Measurements from ENCODE around the gene NFKBIA.
"Not testable (repeated sequence)": the region's sequence is repeated elsewhere in the genome, so short reads cannot be mapped to it uniquely, and the experiment has no call there.

The NFKBIA gene

GRCh38 chr14:35390577-35391387 lies 13.8 kb downstream of the NFKBIA start:
- DNase-seq (ENCODE audit: low spot score) = peak; percentile 45

GRCh38 chr14:35389315-35389667 lies 15.3 kb downstream of the NFKBIA start:
- DNase-seq (ENCODE audit: low spot score) = no peak

- no peak for DNase-seq (ENCODE audit: low spot score)
These were observed 15.8 kb downstream of the NFKBIA start for GRCh38 chr14:35388656-35389314.

- no peak for DNase-seq (ENCODE audit: low spot score)
These were observed 16.6 kb downstream of the NFKBIA start for GRCh38 chr14:35387713-35388579.

GRCh38 chr14:35387219-35387618 lies 17.3 kb downstream of the NFKBIA start:
- DNase-seq (ENCODE audit: low spot score) = no peak

GRCh38 chr14:35386673-35387125 lies 17.9 kb downstream of the NFKBIA start:
- DNase-seq (ENCODE audit: low spot score) = no peak

- no peak for DNase-seq (ENCODE audit: low spot score)
These were observed 19.3 kb downstream of the NFKBIA start for GRCh38 chr14:35385042-35385839.

- no peak for DNase-seq (ENCODE audit: low spot score)
These were observed 20.0 kb downstream of the NFKBIA start for GRCh38 chr14:35384455-35385041.

GRCh38 chr14:35383569-35384454 lies 20.7 kb downstream of the NFKBIA start:
- DNase-seq (ENCODE audit: low spot score) = no peak

- DNase-seq (ENCODE audit: low spot score) = no peak
These were observed 23.8 kb downstream of the NFKBIA start for GRCh38 chr14:35380794-35381193.

- DNase-seq (ENCODE audit: low spot score) = not testable (repeated sequence)
These were observed 25.2 kb downstream of the NFKBIA start for GRCh38 chr14:35379234-35379933.

- DNase-seq (ENCODE audit: low spot score) = no peak
These were observed 25.9 kb downstream of the NFKBIA start for GRCh38 chr14:35378425-35379233.

GRCh38 chr14:35375558-35376025 lies 29.0 kb downstream of the NFKBIA start:
- DNase-seq (ENCODE audit: low spot score) = no peak

- no peak for DNase-seq (ENCODE audit: low spot score)
These were observed 30.3 kb downstream of the NFKBIA start for GRCh38 chr14:35374263-35374712.

GRCh38 chr14:35373208-35373607 lies 31.3 kb downstream of the NFKBIA start:
- DNase-seq (ENCODE audit: low spot score) = not testable (repeated sequence)

GRCh38 chr14:35370969-35371368 lies 33.6 kb downstream of the NFKBIA start:
- DNase-seq (ENCODE audit: low spot score) = no peak

GRCh38 chr14:35369701-35370191 lies 34.8 kb downstream of the NFKBIA start:
- DNase-seq (ENCODE audit: low spot score) = no peak
